ENCODE measurements around the gene KLHL7. TPM values are rescaled to one million over a fixed set of nuclear protein-coding genes. Genes with fewer than 3 reads are reported as not detected.

KLHL7 gene
- total and polyA plus RNA-seq, 2 experiments from 2014 or later = 33.9 to 34.9 TPM

- Histone ChIP-seq H3K36me3 (ENCODE audit: low read depth) (no peaks in the 10 kb centered on the region), H3K9me3 (ENCODE audit: low read depth) (no peaks in the 10 kb centered on the region), H3K4me3 (no peak overlapping the region), H3K27me3 (replicated peaks; ENCODE audit: insufficient read depth) (no peaks in the 10 kb centered on the region), H3K79me2 (ENCODE audit: insufficient read depth) (no peaks in the 10 kb centered on the region), H3K27ac (no peak overlapping the region), H3K9ac (no peak overlapping the region), H4K20me1 (ENCODE audit: insufficient read depth) (no peaks in the 10 kb centered on the region), H3K4me1 (ENCODE audit: insufficient read depth) (peaks cover 6% of the 10 kb centered on the region; the same call in 1 of the 2 replicates), H2AFZ (no peak overlapping the region), H3K9me2 (ENCODE audit: insufficient read depth) (no peaks in the 10 kb centered on the region), H3K4me2 (ENCODE audit: unreplicated experiment) (no peak overlapping the region), H3F3A (ENCODE audit: insufficient read depth) (no peaks in the 10 kb centered on the region)
- DNase-seq = peak; percentile 50
- WGBS, 2 experiments (ENCODE audit: low coverage in 1 of 2, low lambda C conversion rate in 2 of 2, missing lambda C conversion rate in 2 of 2) = 57 to 59% methylated on average over 3 of the region's 3 CpGs
- in situ Hi-C loops (cut with MboI) = no loop called here
- no peak for TF ChIP-seq EZH2 (IDR thresholded peaks at IDR 0.05; ENCODE audit: insufficient read depth, poor library complexity, severe bottlenecking)
- no peak for TF ChIP-seq EZH2phosphoT487 (IDR thresholded peaks at IDR 0.05; ENCODE audit: insufficient read depth, low read depth)
Observed at GRCh38 chr7:23207884-23208283, 102.3 kb downstream of the KLHL7 start.

- Histone ChIP-seq H3F3A (ENCODE audit: insufficient read depth) (no peaks in the 10 kb centered on the region), H3K9me3 (ENCODE audit: low read depth) (no peaks in the 10 kb centered on the region), H3K36me3 (ENCODE audit: low read depth) (no peaks in the 10 kb centered on the region), H3K27me3 (replicated peaks; ENCODE audit: insufficient read depth) (no peaks in the 10 kb centered on the region), H3K4me1 (ENCODE audit: insufficient read depth) (peaks cover 6% of the 10 kb centered on the region; the same call in 1 of the 2 replicates), H2AFZ (no peak overlapping the region), H3K4me3 (no peak overlapping the region), H3K4me2 (ENCODE audit: unreplicated experiment) (no peak overlapping the region), H3K9me2 (ENCODE audit: insufficient read depth) (no peaks in the 10 kb centered on the region), H3K27ac (no peak overlapping the region), H3K79me2 (ENCODE audit: insufficient read depth) (no peaks in the 10 kb centered on the region), H4K20me1 (ENCODE audit: insufficient read depth) (no peaks in the 10 kb centered on the region), H3K9ac (no peak overlapping the region)
- in situ Hi-C loops (cut with MboI) = no loop called here
- DNase-seq = no peak
- TF ChIP-seq EZH2 (IDR thresholded peaks at IDR 0.05; ENCODE audit: insufficient read depth, poor library complexity, severe bottlenecking) (no peak), EZH2phosphoT487 (IDR thresholded peaks at IDR 0.05; ENCODE audit: insufficient read depth, low read depth) (no peak)
- 94 to 97% methylated on average over 4 of the region's 4 CpGs for WGBS, 2 experiments (ENCODE audit: low coverage in 1 of 2, low lambda C conversion rate in 2 of 2, missing lambda C conversion rate in 2 of 2)
Observed at GRCh38 chr7:23208316-23208715, 102.7 kb downstream of the KLHL7 start.

GRCh38 chr7:23210506-23210905 lies 104.9 kb downstream of the KLHL7 start:
- Histone ChIP-seq H3K4me1 (ENCODE audit: insufficient read depth) (peaks cover 6% of the 10 kb centered on the region; the same call in 1 of the 2 replicates), H3K79me2 (ENCODE audit: insufficient read depth) (no peaks in the 10 kb centered on the region), H3K27me3 (replicated peaks; ENCODE audit: insufficient read depth) (no peaks in the 10 kb centered on the region), H3K9me2 (ENCODE audit: insufficient read depth) (no peaks in the 10 kb centered on the region), H3K4me3 (no peak overlapping the region), H4K20me1 (ENCODE audit: insufficient read depth) (no peaks in the 10 kb centered on the region), H3K36me3 (ENCODE audit: low read depth) (no peaks in the 10 kb centered on the region), H3K9me3 (ENCODE audit: low read depth) (no peaks in the 10 kb centered on the region), H3K4me2 (ENCODE audit: unreplicated experiment) (no peak overlapping the region), H3F3A (ENCODE audit: insufficient read depth) (no peaks in the 10 kb centered on the region), H3K27ac (no peak overlapping the region), H3K9ac (no peak overlapping the region), H2AFZ (no peak overlapping the region)
- DNase-seq = no peak
- TF ChIP-seq EZH2 (IDR thresholded peaks at IDR 0.05; ENCODE audit: insufficient read depth, poor library complexity, severe bottlenecking) (no peak), EZH2phosphoT487 (IDR thresholded peaks at IDR 0.05; ENCODE audit: insufficient read depth, low read depth) (no peak)
- WGBS, 2 experiments (ENCODE audit: low coverage in 1 of 2, low lambda C conversion rate in 2 of 2, missing lambda C conversion rate in 2 of 2) = 65% methylated on average over 2 of the region's 2 CpGs
- in situ Hi-C loops (cut with MboI) = no loop called here

GRCh38 chr7:23211589-23211988 lies 106.0 kb downstream of the KLHL7 start:
- no peak overlapping the region for H3K4me3 ChIP-seq
- no peak for DNase-seq
- in situ Hi-C loops (cut with MboI) = no loop called here
- no peaks in the 10 kb centered on the region for H3K36me3 ChIP-seq (ENCODE audit: low read depth)
- no peak overlapping the region for H3K4me2 ChIP-seq (ENCODE audit: unreplicated experiment)
- H3K4me1 ChIP-seq (ENCODE audit: insufficient read depth) = peaks cover 6% of the 10 kb centered on the region; the same call in 1 of the 2 replicates
- no peaks in the 10 kb centered on the region for H3K9me3 ChIP-seq (ENCODE audit: low read depth)
- H3K27me3 ChIP-seq (replicated peaks; ENCODE audit: insufficient read depth) = no peaks in the 10 kb centered on the region
- H3K79me2 ChIP-seq (ENCODE audit: insufficient read depth) = no peaks in the 10 kb centered on the region
- H3K9ac ChIP-seq = no peak overlapping the region
- no peaks in the 10 kb centered on the region for H3F3A ChIP-seq (ENCODE audit: insufficient read depth)
- TF ChIP-seq EZH2phosphoT487 (IDR thresholded peaks at IDR 0.05; ENCODE audit: insufficient read depth, low read depth) = no peak
- no peak for TF ChIP-seq EZH2 (IDR thresholded peaks at IDR 0.05; ENCODE audit: insufficient read depth, poor library complexity, severe bottlenecking)
- no peaks in the 10 kb centered on the region for H3K9me2 ChIP-seq (ENCODE audit: insufficient read depth)
- no peak overlapping the region for H2AFZ ChIP-seq
- WGBS, 2 experiments (ENCODE audit: low coverage in 1 of 2, low lambda C conversion rate in 2 of 2, missing lambda C conversion rate in 2 of 2) = 64 to 77% methylated on average over 11 of the region's 11 CpGs
- H4K20me1 ChIP-seq (ENCODE audit: insufficient read depth) = no peaks in the 10 kb centered on the region
- no peak overlapping the region for H3K27ac ChIP-seq

DNA sequence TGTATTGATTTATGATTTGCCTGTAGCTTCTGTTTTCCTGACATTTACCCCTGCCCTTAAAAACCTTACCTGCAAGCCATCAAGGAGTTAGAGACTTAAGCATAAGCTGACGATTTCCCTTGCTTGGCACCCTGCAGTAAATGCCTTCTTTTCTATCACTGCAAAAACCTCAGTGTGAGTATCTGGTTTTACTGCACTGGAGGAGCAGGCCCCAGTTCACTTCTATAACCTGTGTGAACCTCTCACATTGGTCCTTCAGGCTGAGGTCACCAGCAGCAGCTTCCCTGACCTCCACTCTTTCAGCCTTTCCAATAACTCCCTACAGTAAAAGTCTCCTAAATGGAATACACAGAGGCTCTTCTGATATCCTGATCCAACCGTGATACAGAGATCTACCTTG lies 106.8 kb downstream of the KLHL7 start:
- H3K9me2 ChIP-seq (ENCODE audit: insufficient read depth) = no peaks in the 10 kb centered on the region
- 72 to 82% methylated on average over 2 of the region's 2 CpGs for WGBS, 2 experiments (ENCODE audit: low coverage in 1 of 2, low lambda C conversion rate in 2 of 2, missing lambda C conversion rate in 2 of 2)

More for the DNA sequence above, 106.8 kb downstream of the KLHL7 start:
- Histone ChIP-seq H3K9ac (no peak overlapping the region), H3K4me2 (ENCODE audit: unreplicated experiment) (no peak overlapping the region), H3K4me3 (no peak overlapping the region), H3F3A (ENCODE audit: insufficient read depth) (no peaks in the 10 kb centered on the region), H3K4me1 (ENCODE audit: insufficient read depth) (peaks cover 6% of the 10 kb centered on the region; the same call in 1 of the 2 replicates), H3K27ac (no peak overlapping the region), H3K9me3 (ENCODE audit: low read depth) (no peaks in the 10 kb centered on the region), H3K27me3 (replicated peaks; ENCODE audit: insufficient read depth) (no peaks in the 10 kb centered on the region), H4K20me1 (ENCODE audit: insufficient read depth) (no peaks in the 10 kb centered on the region), H2AFZ (no peak overlapping the region), H3K79me2 (ENCODE audit: insufficient read depth) (no peaks in the 10 kb centered on the region), H3K36me3 (ENCODE audit: low read depth) (no peaks in the 10 kb centered on the region)
- in situ Hi-C loops (cut with MboI) = no loop called here
- no peak for DNase-seq
- TF ChIP-seq EZH2 (IDR thresholded peaks at IDR 0.05; ENCODE audit: insufficient read depth, poor library complexity, severe bottlenecking) (no peak), EZH2phosphoT487 (IDR thresholded peaks at IDR 0.05; ENCODE audit: insufficient read depth, low read depth) (no peak)
